K562 (cell line): ENCODE results near the gene PKHD1. TPM values are rescaled to one million over a fixed set of nuclear protein-coding genes. Genes with fewer than 3 reads are reported as not detected.

ENCODE experiments used
- ATAC-seq: fragments of 200-7000 bp; cut with Tn5 transposase; 3 replicates; pipeline ENCODE4 v1.9.1; 2020; ENCODE audit warnings: moderate library complexity
- BruUV-seq: library from RNA; stranded (reverse); fragments of 400-500 nt; replicated peaks from 2 replicates; lab custom pipeline; 2021; lab: Mats Ljungman, UMichigan
- CTCF ChIA-PET: fragments of 300-600 bp; formaldehyde crosslinking; extraction: SDS; loops from one replicate; lab custom pipeline; 2021; ENCODE audit warnings: low intra/inter-chr PET ratio; lab: Yijun Ruan, JAX
- POLR2A ChIA-PET: fragments of 300-600, 350-650 bp; sonication (Branson Sonifier 250); formaldehyde crosslinking; extraction: SDS; loops from one replicate; lab custom pipeline; 2021; ENCODE audit warnings: antibody characterized with exemption, inconsistent platforms; lab: Yijun Ruan, JAX
- DNase-seq, 4 experiments: peaks; one replicate each; pipeline versions ENCODE4 v3.0.0 to v3.0.0-alpha.2; 2011 to 2018; ENCODE audit warnings: low spot score in 3 of 4, mixed read lengths in 3 of 4; ENCODE audit errors: extremely low read depth in 1 of 4
- FAIRE-seq: peaks from 2 replicates; lab custom pipeline; 2011; peaks lifted over from hg19 to GRCh38; lab: Jason Lieb, UNC
- H2AFZ ChIP-seq: 2 replicates; pipeline ENCODE4 v1.6.0; 2011; ENCODE audit warnings: low read depth, low read length, control low read depth, inconsistent platforms
- H3K27ac ChIP-seq: fragments of 200-600 bp; 3 replicates; pipeline ENCODE4 v1.8.0; 2011; ENCODE audit warnings: low read depth, mild to moderate bottlenecking, control low read depth, inconsistent platforms, low read length, moderate library complexity, mixed read lengths; ENCODE audit errors: extremely low read depth
- H3K27me3 ChIP-seq, 2 experiments: fragments of 300-600 bp in 1 of 2; 2 replicates in 1 of 2; 3 replicates in 1 of 2; pipeline versions ENCODE4 v1.6.0 to v1.8.0; 2011; ENCODE audit warnings: inconsistent platforms in 2 of 2, low read length in 2 of 2, mild to moderate bottlenecking in 1 of 2, mixed read lengths in 1 of 2, moderate library complexity in 1 of 2; ENCODE audit not compliant: control insufficient read depth in 2 of 2, insufficient read depth in 2 of 2
- H3K36me3 ChIP-seq: fragments of 300-600 bp; 3 replicates; pipeline ENCODE4 v1.8.0; 2011; ENCODE audit warnings: mild to moderate bottlenecking, low read length, inconsistent platforms; ENCODE audit not compliant: control insufficient read depth, insufficient read depth
- H3K4me1 ChIP-seq, 2 experiments: fragments of 200-600 bp in 1 of 2; replicated peaks in 1 of 2; 2 replicates in 1 of 2; 3 replicates in 1 of 2; pipeline versions ENCODE4 v1.5.1 to v1.8.0; 2011; ENCODE audit warnings: inconsistent platforms in 2 of 2, low read length in 2 of 2, mild to moderate bottlenecking in 1 of 2, mixed read lengths in 1 of 2, moderate library complexity in 1 of 2; ENCODE audit not compliant: control insufficient read depth in 2 of 2, insufficient read depth in 2 of 2
- H3K4me2 ChIP-seq: 2 replicates; pipeline ENCODE4 v1.6.1; 2011; ENCODE audit warnings: low read length, control low read depth, inconsistent platforms, mixed read lengths; ENCODE audit not compliant: insufficient read depth
- H3K4me3 ChIP-seq: fragments of 200-600 bp; sonication (generic), shearing (Covaris generic); 2 replicates; pipeline ENCODE4 v1.5.1; 2016; ENCODE audit warnings: control low read depth, inconsistent platforms
- H3K79me2 ChIP-seq: fragments of 200-600 bp; 3 replicates; pipeline ENCODE4 v1.8.0; 2011; ENCODE audit warnings: low read length, inconsistent platforms; ENCODE audit not compliant: control insufficient read depth, insufficient read depth
- H3K9ac ChIP-seq, 2 experiments: 2 replicates each; pipeline versions ENCODE4 v1.6.0 to v1.6.1; 2011; ENCODE audit warnings: low read depth in 2 of 2, low read length in 2 of 2, control low read depth in 1 of 2, inconsistent platforms in 1 of 2, mild to moderate bottlenecking in 1 of 2, mixed read lengths in 1 of 2; ENCODE audit not compliant: insufficient read depth in 1 of 2
- H3K9me1 ChIP-seq: one replicate; pipeline ENCODE4 v1.6.0; 2011; ENCODE audit warnings: inconsistent platforms, mild to moderate bottlenecking, low read length, moderate library complexity; ENCODE audit not compliant: control insufficient read depth, insufficient read depth
- H3K9me3 ChIP-seq: replicated peaks from 2 replicates; pipeline ENCODE4 v1.5.1; 2011; ENCODE audit warnings: low read depth, low read length, inconsistent platforms; ENCODE audit not compliant: control insufficient read depth, insufficient read depth
- H4K20me1 ChIP-seq: replicated peaks from 2 replicates; pipeline ENCODE4 v1.6.1; 2011; ENCODE audit warnings: low read length, inconsistent platforms, mixed read lengths; ENCODE audit not compliant: control insufficient read depth, insufficient read depth
- CHD1 ChIP-seq: fragments of 200-600 bp; sonication (generic); IDR thresholded peaks from one replicate; pipeline ENCODE4 v1.6.1; 2012; ENCODE audit warnings: mild to moderate bottlenecking, moderate library complexity, low read length, inconsistent platforms
- CHD2 ChIP-seq: IDR thresholded peaks from 2 replicates; pipeline ENCODE4 v1.6.1; 2011; ENCODE audit warnings: low read depth, low read length
- CHD4 ChIP-seq: fragments of 200-600 bp; sonication (generic); IDR thresholded peaks from 3 replicates; pipeline ENCODE4 v1.6.1; 2012; ENCODE audit warnings: low read depth, mild to moderate bottlenecking, mixed read lengths, low read length, inconsistent platforms; ENCODE audit not compliant: insufficient read depth, insufficient replicate concordance, poor library complexity, severe bottlenecking
- GABPB2 ChIP-seq: fragments of 250-450 bp; sonication (Bioruptor Pico); conservative IDR thresholded peaks from 2 replicates; pipeline ENCODE4 v1.5.1; 2021; ENCODE audit warnings: mild to moderate bottlenecking
- NR1H2 ChIP-seq: sonication (generic); formaldehyde crosslinking; IDR thresholded peaks from 2 replicates; pipeline ENCODE4 v1.4.0; 2020; ENCODE audit warnings: mild to moderate bottlenecking, missing genetic modification reagents
- PURB ChIP-seq: sonication (generic); formaldehyde crosslinking; IDR thresholded peaks from 2 replicates; pipeline ENCODE4 v1.9.0; 2021; ENCODE audit warnings: low read depth, mild to moderate bottlenecking, missing genetic modification reagents
- TCF3 ChIP-seq: sonication (generic); formaldehyde crosslinking; IDR thresholded peaks from 2 replicates; pipeline ENCODE4 v1.4.0; 2020; ENCODE audit warnings: mild to moderate bottlenecking, missing genetic modification reagents
- ZNF695 ChIP-seq: fragments of 450-650 bp; formaldehyde crosslinking; IDR thresholded peaks from 2 replicates; pipeline ENCODE4 v1.4.0; 2020; ENCODE audit warnings: mild to moderate bottlenecking, moderate library complexity
- whole genome bisulfite sequencing: fragments of 100-300 bp; shearing (Covaris generic); methylation state at CpG from one replicate; pipeline ENCODE4 v1.1.6; 2016; ENCODE audit warnings: low coverage, mixed read lengths; ENCODE audit not compliant: insufficient coverage; ENCODE audit errors: missing lambda C conversion rate; 5-methylcytosine and 5-hydroxymethylcytosine counted together
- in situ Hi-C: fragments of 300-500 bp; cut with MboI; formaldehyde crosslinking; loops from 4 replicates; pipeline ENCODE4 v1.15.0; 2018; ENCODE audit warnings: inconsistent platforms, mixed read lengths
- intact Hi-C: fragments of 100-400 bp; cut with micrococcal nuclease; formaldehyde crosslinking; loops from 2 replicates; pipeline ENCODE4 v1.14.2; 2022
- polyA plus RNA-seq, 8 experiments: library from polyadenylated mRNA; depleted of rRNA in 4 of 8; stranded (reverse) in 5 of 8; unstranded in 3 of 8; fragments of >200 nt; fragmentation: Nextera tagmentation in 2 of 8; fragmentation: Illumina TruSeq in 1 of 8; extraction: Ambion mirVana in 2 of 8; extraction: Trizol in 1 of 8; gene quantifications; 2 replicates each; pipeline versions ENCODE4 v1.2.1 to v1.2.3, GENCODE V29; 2011 to 2014; ENCODE audit warnings: inconsistent platforms in 1 of 8, missing spikeins in 1 of 8
- total RNA-seq, 7 experiments: library from RNA; depleted of rRNA in 6 of 7; stranded (reverse); fragments of >200 nt in 6 of 7; fragmentation: Illumina TruSeq in 2 of 7; extraction: Trizol in 2 of 7; gene quantifications; 2 replicates each; pipeline versions ENCODE4 v1.2.1 to v1.2.3, GENCODE V29; 2011 to 2021; ENCODE audit warnings: low replicate concordance in 1 of 7

The PKHD1 gene
- total and polyA plus RNA-seq, 9 of the 15 experiments (the other 6 are each of a cell fraction or from before 2014, with no cell fraction given) = 0.01 to 0.04 (median 0.01) TPM; not detected in 6

GRCh38 chr6:51913265-51913664, 174.1 kb downstream of the PKHD1 start (continued):
- TF ChIP-seq GABPB2 (CRISPR knock-in tag) (no peak), PURB (no peak), CHD4 (no peak), CHD1 (no peak), ZNF695 (CRISPR knock-in tag) (no peak), NR1H2 (no peak), TCF3 (peak; percentile 48; the same call in 1 of the 2 replicates)

- no TSS peak for BruUV-seq
- FAIRE-seq = no peak
These were observed 176.6 kb downstream of the PKHD1 start for GRCh38 chr6:51910851-51911250.

More at GRCh38 chr6:51910851-51911250, 176.6 kb downstream of the PKHD1 start:
- H3K27ac ChIP-seq = no peak overlapping the region
- POLR2A ChIA-PET = no interaction called here
- intact Hi-C loops = no loop called here
- no peaks in the 10 kb centered on the region for H3K4me1 ChIP-seq
- no peak for DNase-seq
- H2AFZ ChIP-seq = no peak overlapping the region
- in situ Hi-C loops = no loop called here
- no peaks in the 10 kb centered on the region for H3K9me3 ChIP-seq
- H3K27me3 ChIP-seq = no peaks in the 10 kb centered on the region
- H3K4me2 ChIP-seq = no peak overlapping the region
- no peaks in the 10 kb centered on the region for H3K79me2 ChIP-seq
- no peak for TF ChIP-seq CHD2
- TF ChIP-seq, all 486 proteins: peak for 0
- 0% methylated on average over 2 of the region's 2 CpGs for WGBS
- ATAC-seq = no peak
- no peaks in the 10 kb centered on the region for H3K36me3 ChIP-seq
- H3K9me1 ChIP-seq = no peaks in the 10 kb centered on the region
- H3K9ac ChIP-seq = no peak overlapping the region
- CTCF ChIA-PET = no interaction called here
- H3K4me3 ChIP-seq = no peak overlapping the region
- H4K20me1 ChIP-seq = no peaks in the 10 kb centered on the region
